ENCODE measurements around the gene ADAMTS3. TPM values are rescaled to one million over a fixed set of nuclear protein-coding genes. Genes with fewer than 3 reads are reported as not detected.
A peak's percentile ranks its signal among the peaks of the same experiment; 100 is the strongest.

ADAMTS3 gene
- total and polyA plus RNA-seq, 2 experiments from 2014 or later, result 1.2 to 3.7 TPM

DNA sequence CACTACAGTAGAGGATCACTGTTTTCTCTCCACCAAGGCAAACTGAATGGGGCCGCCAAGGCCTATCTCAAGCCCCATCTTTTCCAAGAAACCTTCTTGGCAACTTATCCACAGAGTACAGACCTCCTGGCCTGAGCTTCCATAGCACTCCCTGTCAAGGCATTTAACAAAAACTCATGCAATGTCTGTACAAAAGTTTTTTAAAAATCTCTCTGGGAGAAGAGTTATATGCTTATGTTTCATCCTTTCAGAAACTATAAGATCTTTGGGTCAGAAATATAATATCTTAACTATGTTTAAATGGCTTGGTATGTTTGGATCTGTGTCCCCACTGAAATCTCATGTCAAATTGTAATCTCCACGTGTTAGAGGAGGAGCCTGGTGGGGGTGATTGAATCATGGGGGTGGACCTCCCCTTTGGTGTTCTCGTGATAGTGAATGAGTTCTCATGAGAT is 13.6 kb downstream of the ADAMTS3 start:
- Histone ChIP-seq H3F3A (replicated peaks; ENCODE audit: low read depth) (no peaks in the 10 kb centered on the region), H4K20me1 (replicated peaks; ENCODE audit: insufficient read depth) (no peaks in the 10 kb centered on the region), H3K79me2 (replicated peaks; ENCODE audit: insufficient read depth) (no peaks in the 10 kb centered on the region), H3K4me1 (ENCODE audit: insufficient read depth) (no peaks in the 10 kb centered on the region), H3K4me3 (no peak overlapping the region), H3K27ac (ENCODE audit: low read depth) (no peak overlapping the region), H3K4me2 (no peak overlapping the region), H3K9me2 (ENCODE audit: insufficient read depth) (no peaks in the 10 kb centered on the region), H2AFZ (no peak overlapping the region), H3K36me3 (ENCODE audit: insufficient read depth) (no peaks in the 10 kb centered on the region), H3K27me3 (ENCODE audit: insufficient read depth) (no peaks in the 10 kb centered on the region)
- Mint-ChIP-seq H3K4me3 (no peak overlapping the region), H3K4me1 (peaks cover 6% of the 10 kb centered on the region; the same call in 2 of the 3 replicates), H3K27ac (no peak overlapping the region), H3K36me3 (ENCODE audit: low read depth) (no peaks in the 10 kb centered on the region), H3K27me3 (ENCODE audit: insufficient read depth, low read depth, poor library complexity) (peaks cover 1% of the 10 kb centered on the region), H3K9me3 (no peaks in the 10 kb centered on the region)
- DNase-seq (ENCODE audit: low spot score), result no peak
- ATAC-seq, result no peak
- TF ChIP-seq, protein P1, sequence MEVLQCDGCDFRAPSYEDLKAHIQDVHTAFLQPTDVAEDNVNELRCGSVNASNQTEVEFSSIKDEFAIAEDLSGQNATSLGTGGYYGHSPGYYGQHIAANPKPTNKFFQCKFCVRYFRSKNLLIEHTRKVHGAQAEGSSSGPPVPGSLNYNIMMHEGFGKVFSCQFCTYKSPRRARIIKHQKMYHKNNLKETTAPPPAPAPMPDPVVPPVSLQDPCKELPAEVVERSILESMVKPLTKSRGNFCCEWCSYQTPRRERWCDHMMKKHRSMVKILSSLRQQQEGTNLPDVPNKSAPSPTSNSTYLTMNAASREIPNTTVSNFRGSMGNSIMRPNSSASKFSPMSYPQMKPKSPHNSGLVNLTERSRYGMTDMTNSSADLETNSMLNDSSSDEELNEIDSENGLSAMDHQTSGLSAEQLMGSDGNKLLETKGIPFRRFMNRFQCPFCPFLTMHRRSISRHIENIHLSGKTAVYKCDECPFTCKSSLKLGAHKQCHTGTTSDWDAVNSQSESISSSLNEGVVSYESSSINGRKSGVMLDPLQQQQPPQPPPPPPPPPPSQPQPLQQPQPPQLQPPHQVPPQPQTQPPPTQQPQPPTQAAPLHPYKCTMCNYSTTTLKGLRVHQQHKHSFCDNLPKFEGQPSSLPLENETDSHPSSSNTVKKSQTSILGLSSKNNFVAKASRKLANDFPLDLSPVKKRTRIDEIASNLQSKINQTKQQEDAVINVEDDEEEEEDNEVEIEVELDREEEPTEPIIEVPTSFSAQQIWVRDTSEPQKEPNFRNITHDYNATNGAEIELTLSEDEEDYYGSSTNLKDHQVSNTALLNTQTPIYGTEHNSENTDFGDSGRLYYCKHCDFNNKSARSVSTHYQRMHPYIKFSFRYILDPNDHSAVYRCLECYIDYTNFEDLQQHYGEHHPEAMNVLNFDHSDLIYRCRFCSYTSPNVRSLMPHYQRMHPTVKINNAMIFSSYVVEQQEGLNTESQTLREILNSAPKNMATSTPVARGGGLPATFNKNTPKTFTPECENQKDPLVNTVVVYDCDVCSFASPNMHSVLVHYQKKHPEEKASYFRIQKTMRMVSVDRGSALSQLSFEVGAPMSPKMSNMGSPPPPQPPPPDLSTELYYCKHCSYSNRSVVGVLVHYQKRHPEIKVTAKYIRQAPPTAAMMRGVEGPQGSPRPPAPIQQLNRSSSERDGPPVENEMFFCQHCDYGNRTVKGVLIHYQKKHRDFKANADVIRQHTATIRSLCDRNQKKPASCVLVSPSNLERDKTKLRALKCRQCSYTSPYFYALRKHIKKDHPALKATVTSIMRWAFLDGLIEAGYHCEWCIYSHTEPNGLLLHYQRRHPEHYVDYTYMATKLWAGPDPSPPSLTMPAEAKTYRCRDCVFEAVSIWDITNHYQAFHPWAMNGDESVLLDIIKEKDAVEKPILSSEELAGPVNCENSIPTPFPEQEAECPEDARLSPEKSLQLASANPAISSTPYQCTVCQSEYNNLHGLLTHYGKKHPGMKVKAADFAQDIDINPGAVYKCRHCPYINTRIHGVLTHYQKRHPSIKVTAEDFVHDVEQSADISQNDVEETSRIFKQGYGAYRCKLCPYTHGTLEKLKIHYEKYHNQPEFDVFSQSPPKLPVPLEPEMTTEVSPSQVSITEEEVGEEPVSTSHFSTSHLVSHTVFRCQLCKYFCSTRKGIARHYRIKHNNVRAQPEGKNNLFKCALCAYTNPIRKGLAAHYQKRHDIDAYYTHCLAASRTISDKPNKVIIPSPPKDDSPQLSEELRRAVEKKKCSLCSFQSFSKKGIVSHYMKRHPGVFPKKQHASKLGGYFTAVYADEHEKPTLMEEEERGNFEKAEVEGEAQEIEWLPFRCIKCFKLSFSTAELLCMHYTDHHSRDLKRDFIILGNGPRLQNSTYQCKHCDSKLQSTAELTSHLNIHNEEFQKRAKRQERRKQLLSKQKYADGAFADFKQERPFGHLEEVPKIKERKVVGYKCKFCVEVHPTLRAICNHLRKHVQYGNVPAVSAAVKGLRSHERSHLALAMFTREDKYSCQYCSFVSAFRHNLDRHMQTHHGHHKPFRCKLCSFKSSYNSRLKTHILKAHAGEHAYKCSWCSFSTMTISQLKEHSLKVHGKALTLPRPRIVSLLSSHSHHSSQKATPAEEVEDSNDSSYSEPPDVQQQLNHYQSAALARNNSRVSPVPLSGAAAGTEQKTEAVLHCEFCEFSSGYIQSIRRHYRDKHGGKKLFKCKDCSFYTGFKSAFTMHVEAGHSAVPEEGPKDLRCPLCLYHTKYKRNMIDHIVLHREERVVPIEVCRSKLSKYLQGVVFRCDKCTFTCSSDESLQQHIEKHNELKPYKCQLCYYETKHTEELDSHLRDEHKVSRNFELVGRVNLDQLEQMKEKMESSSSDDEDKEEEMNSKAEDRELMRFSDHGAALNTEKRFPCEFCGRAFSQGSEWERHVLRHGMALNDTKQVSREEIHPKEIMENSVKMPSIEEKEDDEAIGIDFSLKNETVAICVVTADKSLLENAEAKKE (CRISPR knock-in tag; IDR thresholded peaks at IDR 0.05), result no peak
- TF ChIP-seq ZNF331 (CRISPR knock-in tag; IDR thresholded peaks at IDR 0.05; ENCODE audit: low read depth), result no peak

DNA sequence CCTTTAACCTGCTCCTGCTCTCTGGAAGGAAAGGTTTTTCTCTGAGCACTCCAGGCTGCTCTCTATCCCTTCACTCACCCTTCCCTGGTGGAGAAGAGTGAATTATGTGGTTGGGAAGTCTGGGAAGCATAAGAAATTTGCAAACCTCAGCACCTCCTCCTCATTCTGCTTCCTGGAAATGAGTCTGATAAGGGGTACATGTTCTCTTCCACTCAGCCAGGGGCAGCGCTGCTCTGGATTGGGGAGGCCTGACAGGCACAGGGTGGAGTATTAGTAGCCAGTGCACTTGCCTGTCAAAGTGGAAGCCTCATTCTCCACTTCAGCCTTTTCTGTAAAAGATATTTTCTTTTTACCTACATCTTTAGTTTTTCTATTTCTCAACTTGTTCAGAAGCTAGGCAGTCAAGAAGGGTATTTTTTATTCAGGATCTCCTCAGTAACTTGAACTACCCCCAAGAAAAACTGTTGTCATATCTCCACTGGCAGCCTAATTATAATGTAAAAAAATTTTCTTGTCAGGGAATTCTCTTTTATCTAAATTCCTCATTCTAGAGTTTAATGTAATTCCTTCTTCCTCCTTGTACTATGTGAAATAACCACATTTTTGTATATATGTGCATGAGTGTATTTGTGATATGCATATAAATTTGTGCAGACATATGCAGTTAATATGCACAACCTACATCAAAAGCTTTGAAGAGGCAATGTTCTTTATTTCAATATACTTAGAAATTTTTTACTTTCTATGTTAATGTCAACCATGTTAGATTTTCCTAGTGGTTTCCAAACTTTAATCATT is 15.3 kb downstream of the ADAMTS3 start:
- H3K27me3 ChIP-seq (ENCODE audit: insufficient read depth), result no peaks in the 10 kb centered on the region
- H4K20me1 ChIP-seq (replicated peaks; ENCODE audit: insufficient read depth), result no peaks in the 10 kb centered on the region
- H2AFZ ChIP-seq, result no peak overlapping the region
- TF ChIP-seq, protein P2, sequence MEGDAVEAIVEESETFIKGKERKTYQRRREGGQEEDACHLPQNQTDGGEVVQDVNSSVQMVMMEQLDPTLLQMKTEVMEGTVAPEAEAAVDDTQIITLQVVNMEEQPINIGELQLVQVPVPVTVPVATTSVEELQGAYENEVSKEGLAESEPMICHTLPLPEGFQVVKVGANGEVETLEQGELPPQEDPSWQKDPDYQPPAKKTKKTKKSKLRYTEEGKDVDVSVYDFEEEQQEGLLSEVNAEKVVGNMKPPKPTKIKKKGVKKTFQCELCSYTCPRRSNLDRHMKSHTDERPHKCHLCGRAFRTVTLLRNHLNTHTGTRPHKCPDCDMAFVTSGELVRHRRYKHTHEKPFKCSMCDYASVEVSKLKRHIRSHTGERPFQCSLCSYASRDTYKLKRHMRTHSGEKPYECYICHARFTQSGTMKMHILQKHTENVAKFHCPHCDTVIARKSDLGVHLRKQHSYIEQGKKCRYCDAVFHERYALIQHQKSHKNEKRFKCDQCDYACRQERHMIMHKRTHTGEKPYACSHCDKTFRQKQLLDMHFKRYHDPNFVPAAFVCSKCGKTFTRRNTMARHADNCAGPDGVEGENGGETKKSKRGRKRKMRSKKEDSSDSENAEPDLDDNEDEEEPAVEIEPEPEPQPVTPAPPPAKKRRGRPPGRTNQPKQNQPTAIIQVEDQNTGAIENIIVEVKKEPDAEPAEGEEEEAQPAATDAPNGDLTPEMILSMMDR (conservative IDR thresholded peaks at IDR 0.05; ENCODE audit: low read depth in 2 of 2), result peak in 1 of 2 experiments; percentile 6; a peak in 1 of 4 replicates
- TF ChIP-seq ETS1 (IDR thresholded peaks at IDR 0.05), result no peak

More for the DNA sequence above, 15.3 kb downstream of the ADAMTS3 start:
- no peaks in the 10 kb centered on the region for H3K36me3 Mint-ChIP-seq (ENCODE audit: low read depth)
- H3K27me3 Mint-ChIP-seq (ENCODE audit: insufficient read depth, low read depth, poor library complexity), result peaks cover 1% of the 10 kb centered on the region
- no peak overlapping the region for H3K4me3 ChIP-seq
- no peaks in the 10 kb centered on the region for H3K36me3 ChIP-seq (ENCODE audit: insufficient read depth)
- no peaks in the 10 kb centered on the region for H3K79me2 ChIP-seq (replicated peaks; ENCODE audit: insufficient read depth)
- no peaks in the 10 kb centered on the region for H3F3A ChIP-seq (replicated peaks; ENCODE audit: low read depth)
- H3K4me2 ChIP-seq, result no peak overlapping the region
- DNase-seq (ENCODE audit: low spot score), result no peak
- H3K4me1 ChIP-seq (ENCODE audit: insufficient read depth), result no peaks in the 10 kb centered on the region
- peaks cover 6% of the 10 kb centered on the region; the same call in 2 of the 3 replicates for H3K4me1 Mint-ChIP-seq
- peak; percentile 34; the same call in 2 of the 3 replicates for ATAC-seq
- no peaks in the 10 kb centered on the region for H3K9me2 ChIP-seq (ENCODE audit: insufficient read depth)
- H3K9me3 Mint-ChIP-seq, result no peaks in the 10 kb centered on the region
- H3K27ac ChIP-seq (ENCODE audit: low read depth), result no peak overlapping the region
- H3K4me3 Mint-ChIP-seq, result no peak overlapping the region
- H3K27ac Mint-ChIP-seq, result no peak overlapping the region
